HG03139 (cell line): ENCODE data around the gene SENP1.
"Not testable (repeated sequence)": the region's sequence is repeated elsewhere in the genome, so short reads cannot be mapped to it uniquely, and the experiment has no call there.

Experiments
- ATAC-seq: cut with Tn5 transposase; IDR thresholded peaks from one replicate; pipeline ENCODE4 v1.9.1; 2021; ENCODE audit not compliant: unreplicated experiment

Gene SENP1

DNA sequence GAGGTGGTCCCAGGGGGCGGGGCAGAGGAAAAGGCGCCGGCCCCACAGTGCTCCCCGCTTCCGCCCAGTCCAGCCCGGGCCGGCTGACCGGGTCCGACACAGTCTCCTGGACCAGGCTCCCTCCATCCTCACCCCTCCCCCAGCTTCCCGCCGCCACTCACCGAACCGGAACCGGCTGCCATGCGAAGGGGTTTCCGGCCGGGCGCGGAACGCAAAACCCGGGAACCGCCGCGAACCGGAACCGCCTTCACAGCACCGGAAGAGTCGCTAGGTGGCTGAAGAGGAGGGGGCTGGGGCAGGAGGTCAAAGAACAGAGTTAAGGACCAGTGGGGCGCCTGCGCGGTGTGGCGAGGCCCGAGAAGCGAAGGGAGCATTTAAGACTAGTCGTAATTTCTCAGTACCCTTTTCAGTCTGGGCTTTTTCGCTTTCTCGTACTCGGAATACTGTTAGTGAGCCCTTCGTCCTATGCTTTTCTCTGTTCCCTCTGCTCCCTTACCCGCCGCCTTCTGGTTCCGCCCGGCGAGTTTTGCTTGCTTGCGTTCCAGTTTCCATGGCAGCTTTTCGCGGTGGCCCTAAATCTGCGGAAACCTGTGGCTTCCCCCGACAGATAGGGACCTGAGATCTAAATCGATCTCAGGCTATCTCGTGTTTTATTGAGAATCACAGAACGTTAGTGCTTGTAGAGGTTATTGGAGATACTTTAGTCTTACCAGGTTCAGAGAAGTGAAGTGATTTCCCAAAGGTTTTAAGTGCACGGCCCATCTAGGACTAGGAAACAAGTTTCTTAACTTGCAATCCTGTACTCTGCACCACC, at the start of gene SENP1:
Gene SENP1, minus strand, starts transcription at position 213 of the 814 bp plus-strand sequence. CDS start 4,607 bp downstream, outside the sequence.
- peak; percentile 60 for ATAC-seq

DNA sequence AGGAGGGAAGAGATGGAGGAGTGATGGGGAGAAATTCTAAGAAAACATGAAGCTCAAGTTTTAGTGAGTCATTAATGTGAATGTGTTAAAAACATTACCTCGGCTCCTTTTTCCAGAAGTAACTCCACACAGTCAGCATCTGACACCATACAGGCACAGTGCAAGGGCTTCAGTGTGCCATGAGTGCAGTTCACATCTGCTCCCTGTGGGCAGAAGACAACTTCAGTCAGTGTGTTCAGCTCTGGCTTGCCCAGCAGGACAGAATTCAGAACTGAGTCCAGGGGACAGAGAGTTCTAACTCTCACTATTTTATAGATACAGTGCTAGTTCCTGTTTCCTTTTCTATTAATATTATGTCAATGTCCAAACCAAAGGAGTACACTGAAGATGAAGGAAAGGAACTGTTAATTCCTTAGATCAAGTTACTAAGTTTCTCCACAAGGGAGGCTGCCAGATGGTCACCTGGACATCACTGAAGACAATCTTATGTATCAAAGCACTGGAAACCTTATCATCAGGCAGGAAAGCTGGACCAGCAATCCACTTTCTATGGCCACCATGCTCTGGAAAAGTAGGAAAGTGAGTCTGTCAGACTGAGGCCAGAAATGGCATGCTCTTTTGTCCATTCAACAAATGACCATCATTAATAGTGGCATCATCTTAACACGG, 45.4 kb upstream of the SENP1 start:
- ATAC-seq, result no peak

DNA sequence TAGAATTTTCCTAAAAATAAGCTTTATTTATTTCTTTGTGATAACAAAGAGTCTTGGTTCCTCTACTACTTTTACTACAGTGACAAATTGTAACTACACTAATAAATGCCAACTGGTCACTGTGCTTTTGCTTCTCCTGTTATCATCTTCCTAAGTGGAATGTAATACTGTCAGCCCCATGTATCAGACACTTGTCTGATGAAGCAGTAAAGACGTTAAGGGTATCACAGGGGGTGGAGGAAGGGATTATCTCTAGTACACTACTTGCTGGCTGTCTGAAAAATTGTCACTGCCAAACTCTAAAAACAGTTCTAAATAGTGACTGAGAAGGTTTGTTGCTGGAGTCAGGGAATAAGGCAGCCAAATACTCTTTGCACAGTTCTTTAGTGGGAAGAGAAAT, 40.1 kb upstream of the SENP1 start:
- no peak for ATAC-seq

DNA sequence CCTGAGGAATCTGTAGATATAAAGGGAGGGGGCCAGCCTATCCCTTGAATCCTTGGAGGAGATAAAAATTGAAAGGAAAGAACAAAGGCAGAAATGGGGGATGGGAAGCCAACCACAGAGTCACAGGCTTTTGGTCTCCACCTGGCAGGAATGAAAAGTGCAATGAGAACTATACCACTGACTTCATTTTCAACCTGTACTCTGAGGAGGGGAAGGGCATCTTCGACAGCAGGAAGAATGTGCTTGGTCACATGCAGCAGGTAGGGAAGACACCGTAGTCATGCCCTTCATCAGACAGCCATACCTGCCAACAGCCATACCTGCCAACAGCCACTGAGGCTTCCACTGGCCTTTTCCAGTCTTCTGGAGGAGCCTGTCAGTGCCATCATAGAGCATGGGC, 38.0 kb upstream of the SENP1 start:
- no peak for ATAC-seq

DNA sequence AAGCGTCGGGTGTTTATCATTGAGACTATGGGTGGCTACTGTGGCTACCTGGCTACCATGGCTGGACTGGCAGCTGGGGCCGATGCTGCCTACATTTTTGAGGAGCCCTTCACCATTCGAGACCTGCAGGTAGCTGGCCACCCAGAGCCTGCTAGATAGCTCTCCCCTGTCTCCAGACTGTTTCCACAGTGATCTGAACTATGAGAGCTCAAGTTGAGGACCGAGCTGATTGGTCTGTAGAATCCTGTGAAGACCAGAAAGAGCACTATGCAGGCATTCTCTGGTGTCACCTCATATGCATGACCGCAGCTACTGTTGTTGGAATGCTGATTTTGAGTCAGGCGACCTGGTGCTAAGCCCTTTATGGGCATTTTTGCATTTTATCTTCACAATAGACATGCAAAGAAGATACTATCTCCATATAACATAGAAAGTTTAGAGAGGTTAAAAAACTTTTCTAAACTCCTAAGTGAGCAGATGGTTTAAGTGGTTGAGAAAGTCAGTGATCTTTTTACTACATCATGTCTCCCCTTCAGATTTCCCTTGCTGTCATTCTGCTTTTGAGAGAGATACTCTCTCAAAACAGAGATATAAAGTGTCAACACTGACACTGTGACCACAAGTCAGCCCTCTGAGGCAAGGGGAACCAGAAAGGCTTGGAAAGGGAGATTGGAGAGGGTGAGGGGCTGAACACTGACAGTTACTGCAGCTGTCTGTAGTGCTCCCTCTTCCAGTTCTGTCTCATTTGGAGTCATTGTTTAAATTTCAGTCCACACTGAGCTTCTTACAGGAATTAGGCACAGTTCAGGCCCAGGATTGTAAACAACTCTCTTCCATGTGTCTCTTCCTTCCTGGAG, 37.2 kb upstream of the SENP1 start:
- no peak for ATAC-seq

DNA sequence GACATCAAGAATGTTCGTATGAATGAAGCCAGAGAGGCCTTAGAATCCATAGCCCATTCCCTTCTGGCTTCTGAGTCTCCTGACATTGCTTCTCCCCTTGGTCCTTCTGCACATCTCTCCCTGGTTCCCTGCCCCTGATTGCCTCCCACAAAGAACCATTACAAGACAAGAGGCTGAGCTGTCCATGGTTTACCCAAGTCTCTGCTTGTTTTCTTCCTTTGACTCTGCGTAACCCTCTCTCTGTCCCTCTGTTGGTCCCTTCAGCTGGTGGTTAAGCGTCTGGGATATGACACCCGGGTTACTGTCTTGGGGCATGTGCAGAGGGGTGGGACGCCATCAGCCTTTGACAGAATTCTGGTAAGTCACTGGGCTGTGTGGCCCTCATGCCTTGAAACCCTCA, 29.1 kb upstream of the SENP1 start:
- no peak for ATAC-seq

DNA sequence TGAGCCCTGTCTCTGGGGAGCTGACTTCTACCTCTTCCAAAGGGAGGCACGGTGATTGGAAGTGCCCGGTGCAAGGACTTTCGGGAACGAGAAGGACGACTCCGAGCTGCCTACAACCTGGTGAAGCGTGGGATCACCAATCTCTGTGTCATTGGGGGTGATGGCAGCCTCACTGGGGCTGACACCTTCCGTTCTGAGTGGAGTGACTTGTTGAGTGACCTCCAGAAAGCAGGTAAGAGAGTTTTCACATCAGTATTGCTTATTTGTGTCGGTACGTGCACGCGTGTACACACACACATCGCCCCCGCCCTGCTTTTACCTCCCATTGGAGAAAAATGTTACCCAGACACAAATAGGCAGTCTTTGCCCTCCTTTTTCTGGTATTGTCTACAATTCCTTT, 26.9 kb upstream of the SENP1 start:
- no peak for ATAC-seq

DNA sequence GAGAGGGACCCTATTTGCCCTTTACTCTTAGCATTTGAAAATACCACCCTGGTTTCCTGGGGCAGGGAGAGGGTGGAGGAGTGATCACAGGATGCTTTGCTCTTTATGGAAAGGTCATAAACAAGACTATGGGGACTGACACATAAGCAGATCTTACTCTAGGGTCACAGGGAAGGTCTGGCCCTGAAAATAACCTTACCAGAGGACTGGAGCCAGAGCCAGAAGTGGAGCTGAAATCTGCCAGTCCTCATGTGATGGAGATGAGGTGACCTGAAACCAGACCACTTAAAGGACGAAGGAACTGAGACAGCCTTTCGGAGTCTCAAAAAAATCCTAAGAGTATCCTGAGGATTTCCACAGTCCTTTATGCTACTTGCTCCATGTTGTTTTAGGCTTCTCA, 25.6 kb upstream of the SENP1 start:
- ATAC-seq, result no peak

DNA sequence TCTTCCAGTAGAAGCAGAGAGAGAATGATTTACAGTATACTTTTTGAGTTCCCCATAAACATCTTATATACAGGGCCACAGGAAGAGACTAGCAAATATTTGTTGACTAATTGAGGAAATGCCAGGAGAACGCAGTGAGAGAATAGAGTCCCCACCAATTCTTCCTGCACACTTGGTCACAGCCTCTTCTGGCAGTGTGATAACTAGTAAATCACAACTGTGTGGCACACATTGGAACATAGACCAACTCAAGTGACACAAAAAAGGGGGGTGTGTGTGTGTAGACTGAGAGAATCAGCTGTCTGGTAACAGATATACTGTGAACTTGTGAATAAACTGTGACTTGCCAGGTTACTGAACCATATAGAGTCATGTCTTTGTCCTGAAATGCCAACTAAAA, 23.5 kb upstream of the SENP1 start:
- no peak for ATAC-seq

DNA sequence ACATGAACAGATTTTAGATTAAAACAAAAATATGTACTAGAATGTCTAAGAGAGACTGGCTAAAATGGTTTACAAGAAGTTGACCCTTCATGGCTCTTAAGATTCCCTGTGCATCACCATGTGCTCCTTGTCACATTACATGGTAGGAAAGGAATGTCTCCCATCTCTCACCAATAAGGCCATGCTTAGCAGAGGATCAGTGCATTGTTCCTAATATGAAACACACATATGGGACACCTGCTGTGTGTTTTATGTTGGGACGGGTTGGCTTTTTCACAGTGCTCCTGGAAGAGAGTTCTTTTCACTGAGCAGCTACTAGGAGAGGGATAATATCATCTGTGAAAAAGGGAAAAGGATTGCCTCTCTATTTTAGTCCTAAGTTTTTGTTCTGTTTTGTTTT, 22.9 kb upstream of the SENP1 start:
- no peak for ATAC-seq

DNA sequence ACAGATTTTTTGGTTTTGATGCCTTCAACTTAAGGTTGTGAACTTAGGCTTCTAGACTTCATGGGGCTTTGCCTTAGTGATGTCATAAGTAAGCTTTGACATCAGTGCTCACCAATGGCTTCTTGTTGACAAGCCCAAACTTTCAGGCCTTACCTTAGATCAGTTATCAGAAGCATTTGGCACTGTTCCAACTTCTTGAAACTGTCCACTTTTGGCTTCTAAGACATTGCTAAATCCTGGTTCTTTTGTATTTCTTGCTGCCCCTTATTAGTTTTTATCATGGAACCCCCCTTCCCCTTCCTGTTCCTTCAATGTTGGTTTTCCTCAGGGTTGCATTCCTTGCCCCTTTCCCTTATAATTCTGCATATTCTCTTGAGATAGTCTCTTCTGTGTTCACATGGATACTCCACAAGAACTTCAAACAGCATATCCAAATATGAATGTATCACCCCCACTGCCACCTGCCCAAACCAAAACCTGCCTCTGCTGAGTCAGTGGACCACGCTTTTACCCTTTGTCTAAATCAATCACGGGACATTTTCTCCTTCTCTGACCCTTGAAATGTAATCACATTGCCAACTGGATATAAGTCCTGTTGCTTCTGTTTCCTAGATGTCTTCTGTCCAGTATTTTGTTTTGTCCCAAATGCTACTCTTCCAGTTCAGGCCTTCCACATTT, 21.2 kb upstream of the SENP1 start:
- ATAC-seq, result no peak

DNA sequence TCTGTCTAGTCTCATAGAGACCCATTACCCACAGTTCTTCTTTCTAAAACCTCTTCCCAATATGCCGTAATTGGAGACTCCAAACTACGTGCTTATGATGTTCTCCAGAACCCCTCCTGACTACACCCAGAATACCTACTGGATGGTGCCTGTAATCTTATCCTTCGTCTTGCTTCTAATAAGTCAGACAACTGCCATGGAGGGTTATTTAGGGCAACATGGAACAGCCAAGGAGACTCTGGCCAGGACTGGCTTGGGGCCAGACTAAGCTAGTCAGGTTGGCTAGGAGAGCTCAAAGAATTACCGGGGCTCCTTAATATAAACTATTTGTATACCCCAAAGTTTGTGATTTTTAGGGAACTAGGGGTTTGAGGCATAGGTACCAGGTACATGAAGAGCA, 20.1 kb upstream of the SENP1 start:
- no peak for ATAC-seq

DNA sequence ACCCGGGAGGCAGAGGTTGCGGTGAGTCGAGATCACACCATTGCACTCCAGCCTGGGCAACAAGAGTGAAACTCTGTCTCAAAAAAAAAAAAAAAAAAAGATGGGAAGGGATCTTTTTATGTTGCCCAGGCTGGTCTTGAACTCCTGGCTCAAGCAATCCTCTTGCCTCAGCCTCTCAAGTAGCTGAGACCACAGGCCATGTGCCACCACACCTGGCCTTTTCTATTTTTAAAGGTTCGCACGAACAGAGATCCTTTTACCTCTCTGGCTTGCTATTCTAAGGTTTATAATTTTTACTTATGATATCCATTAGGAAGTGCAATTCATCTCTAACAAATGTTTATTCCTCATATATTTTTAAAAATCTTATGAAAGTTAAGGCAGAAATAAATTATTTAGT, 19.7 kb upstream of the SENP1 start:
- not testable (repeated sequence) for ATAC-seq

DNA sequence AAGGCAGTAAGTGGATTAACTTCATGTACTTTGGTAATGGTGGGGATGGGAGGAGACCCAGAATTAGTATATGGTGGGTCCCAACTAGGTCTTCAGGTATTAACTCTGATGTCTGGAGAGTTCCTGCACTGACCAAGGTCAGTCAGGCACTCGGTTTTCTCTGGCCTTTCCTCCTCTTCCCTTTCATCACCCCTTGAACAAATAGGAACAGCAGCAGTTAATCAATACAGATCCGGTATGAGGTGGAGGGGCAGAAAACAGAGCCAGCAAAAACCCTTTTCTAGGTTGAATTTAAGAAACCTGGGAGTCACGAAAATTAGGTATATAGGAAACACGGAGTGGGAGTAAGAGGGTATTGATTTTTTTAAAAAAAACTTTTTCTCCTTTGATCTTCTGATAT, 17.3 kb upstream of the SENP1 start:
- no peak for ATAC-seq

DNA sequence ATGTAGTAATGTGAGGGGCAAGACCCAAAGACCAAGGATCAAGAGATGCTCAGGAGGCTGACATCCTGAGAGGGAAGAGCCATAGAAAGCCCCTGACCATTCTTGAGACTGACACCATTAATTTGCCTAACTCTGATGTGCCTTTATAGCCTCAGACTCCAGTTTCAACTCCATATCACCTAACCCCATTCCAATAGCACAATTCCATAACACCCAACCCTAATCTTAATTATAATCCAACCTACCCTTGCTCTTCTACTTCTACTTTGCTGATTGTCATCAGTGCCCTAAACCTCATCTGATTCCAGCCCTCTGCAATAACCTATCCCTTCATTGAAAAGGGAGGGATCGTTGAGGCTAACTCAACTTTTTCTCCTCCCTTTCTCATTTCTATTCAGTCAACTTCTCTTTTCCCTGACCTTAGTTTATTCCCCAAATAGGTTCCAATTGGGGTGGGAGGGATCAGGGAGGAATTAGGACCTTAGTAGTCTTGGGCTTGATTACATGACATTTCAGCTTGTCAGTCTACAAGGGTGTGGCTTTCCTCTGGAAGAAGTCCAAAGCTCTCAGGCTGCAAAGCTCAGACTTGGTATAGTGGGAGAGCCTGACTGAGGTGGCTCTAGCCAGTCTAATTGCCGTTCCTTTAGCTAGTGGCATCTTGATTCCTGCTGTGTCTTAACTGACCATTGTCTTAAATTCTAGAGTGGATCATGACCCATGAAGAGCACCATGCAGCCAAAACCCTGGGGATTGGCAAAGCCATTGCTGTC, 16.4 kb upstream of the SENP1 start:
- ATAC-seq, result no peak

DNA sequence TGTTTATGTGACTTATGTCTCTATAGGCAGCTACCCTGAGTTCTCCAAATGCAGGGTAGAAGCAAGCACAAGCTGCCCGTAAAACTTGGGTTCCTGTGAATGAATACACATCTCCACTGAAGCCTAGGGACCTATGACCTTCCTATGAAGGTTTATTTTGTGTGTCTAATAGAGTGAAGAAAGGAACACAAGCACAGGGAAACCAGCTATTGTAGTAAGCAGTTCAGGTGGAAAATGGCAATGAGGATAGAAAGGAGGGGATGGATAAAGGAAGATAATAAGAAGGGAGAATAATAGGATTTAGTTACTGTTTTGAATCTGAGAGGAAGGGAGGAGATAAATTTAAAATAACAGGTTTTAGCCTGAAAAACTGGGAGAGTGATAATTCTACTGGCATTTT, 15.6 kb upstream of the SENP1 start:
- ATAC-seq, result no peak

DNA sequence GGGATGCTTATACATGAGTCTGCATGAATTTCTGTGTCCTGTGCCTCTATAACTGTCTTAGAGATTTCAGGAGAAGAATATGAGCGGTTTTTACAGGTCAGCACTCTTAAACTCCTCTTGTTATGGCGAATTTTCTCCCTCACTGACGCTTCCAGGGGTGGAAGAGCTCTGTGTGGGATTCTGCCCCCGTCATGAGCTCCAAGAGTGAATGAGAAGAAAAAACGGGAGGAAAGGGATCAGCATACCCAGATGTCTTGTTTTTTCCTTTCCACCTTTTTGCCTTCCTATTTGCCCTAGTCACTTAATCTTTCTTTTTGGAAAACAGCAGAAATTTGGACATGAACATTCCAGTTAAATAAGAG, 13.9 kb upstream of the SENP1 start:
- ATAC-seq, result no peak

DNA sequence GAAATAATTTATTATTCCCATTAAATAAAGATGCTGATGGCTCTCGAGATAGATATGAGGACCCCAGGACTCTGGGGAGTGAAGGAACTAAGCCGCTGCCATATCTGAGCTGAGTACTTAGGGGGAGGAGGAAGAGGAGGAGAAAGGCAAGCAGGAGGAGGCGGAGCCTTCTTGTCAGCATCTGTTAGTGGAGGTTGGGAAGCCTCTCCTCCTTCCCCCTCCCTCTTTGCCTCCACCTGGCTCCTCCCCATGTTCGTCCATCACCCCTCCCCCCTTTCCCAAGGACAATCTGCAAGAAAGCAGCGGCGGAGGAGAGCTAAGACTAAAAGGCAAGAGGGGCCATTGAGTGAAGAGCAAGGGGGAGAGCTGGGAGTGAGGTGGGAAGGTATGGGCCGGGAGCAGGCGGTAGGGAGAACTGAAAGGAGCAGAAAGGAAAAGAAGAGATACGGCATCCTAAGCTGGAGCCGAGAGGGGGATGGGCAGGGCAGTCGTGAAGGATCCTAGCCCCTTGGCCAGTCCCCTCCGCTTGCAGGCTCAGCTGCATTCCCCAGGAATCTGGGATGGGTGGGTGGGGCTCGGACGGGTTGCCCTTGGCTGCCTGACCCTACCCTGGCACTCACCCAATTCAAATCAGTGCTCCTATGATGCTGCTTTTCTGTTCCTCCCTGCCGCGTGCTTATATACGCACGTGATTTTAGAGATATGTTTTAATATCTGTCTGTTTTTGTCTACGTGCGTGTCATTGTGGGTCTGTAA, 13.4 kb upstream of the SENP1 start, which contains the start of gene PFKM:
Gene PFKM, plus strand, starts transcription at position 287 of the 756 bp plus-strand sequence. CDS start 3,411 bp downstream, outside the sequence.
- peak; percentile 98 for ATAC-seq

DNA sequence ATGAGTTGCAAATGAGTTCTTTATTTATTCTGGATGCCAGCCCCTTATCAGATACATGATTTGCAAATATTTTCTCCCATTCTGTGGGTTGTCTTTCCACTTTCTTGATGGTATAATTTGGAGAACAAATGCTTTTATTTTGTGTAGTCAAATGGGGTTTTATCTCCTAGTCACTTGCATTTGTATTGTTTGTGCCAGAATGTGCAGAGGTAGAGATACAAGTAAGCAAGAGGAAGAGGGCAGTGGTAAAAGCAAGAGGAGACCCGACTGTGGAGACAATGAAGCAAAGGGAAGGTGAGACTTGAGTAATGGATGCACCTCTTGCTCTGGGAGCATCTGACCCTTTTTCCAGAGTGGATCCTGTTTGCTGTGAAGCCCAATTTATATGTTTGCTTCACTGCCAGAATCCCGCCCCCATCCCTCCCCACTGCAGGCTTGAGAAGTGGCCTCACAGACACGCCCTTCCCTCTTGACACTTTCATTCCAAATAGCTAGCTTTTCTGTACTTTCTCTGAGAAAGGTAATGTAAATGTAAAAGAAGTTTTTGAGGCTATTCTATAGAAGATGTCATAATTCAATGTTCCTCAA, 12.5 kb upstream of the SENP1 start:
- ATAC-seq, result no peak
